GM21529 (cell line): ENCODE measurements around the gene OGFR.

Source experiments
- ATAC-seq: cut with Tn5 transposase; IDR thresholded peaks from one replicate; pipeline ENCODE4 v1.9.1; 2021; ENCODE audit not compliant: unreplicated experiment

The OGFR gene

DNA sequence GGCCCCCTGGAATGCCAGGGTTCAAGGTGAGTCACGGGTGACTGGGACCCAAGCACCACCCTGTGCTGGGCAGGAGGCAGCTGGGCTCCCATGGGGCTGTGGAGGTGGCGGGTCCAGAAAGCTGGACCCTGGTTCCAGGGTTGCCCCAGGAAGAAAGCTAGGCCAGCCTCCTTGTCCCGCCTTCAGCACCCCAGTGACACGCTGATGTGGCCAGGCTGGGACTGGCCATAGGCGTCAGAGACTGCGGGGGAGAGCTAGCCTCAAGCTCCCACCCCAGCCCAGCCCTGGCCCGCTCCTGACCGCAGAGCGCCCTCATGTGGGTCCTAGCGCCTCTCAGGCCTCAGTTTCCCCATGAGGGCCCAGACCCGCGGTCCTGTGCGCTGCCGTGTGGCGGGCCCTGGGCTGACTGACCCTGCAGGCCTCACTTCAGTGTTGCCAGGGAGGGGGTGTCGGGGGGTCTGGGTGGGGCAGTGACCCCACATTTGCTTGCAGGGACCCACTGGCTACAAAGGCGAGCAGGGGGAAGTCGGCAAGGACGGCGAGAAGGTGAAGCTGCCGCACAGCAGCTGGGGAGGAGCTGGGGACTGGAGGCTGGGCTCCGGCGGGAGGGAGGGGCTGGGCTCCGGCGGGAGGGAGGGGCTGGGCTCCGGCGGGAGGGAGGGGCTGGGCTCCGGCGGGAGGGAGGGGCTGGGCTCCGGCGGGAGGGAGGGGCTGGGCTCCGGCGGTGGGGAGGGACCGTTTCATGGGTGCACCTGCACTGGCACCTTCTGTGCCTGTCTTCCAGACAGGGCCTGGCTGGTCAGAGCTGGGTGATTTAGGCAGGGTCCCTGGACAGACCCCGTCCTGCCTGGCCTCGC lies 20.1 kb downstream of the OGFR start:
- no peak for ATAC-seq

DNA sequence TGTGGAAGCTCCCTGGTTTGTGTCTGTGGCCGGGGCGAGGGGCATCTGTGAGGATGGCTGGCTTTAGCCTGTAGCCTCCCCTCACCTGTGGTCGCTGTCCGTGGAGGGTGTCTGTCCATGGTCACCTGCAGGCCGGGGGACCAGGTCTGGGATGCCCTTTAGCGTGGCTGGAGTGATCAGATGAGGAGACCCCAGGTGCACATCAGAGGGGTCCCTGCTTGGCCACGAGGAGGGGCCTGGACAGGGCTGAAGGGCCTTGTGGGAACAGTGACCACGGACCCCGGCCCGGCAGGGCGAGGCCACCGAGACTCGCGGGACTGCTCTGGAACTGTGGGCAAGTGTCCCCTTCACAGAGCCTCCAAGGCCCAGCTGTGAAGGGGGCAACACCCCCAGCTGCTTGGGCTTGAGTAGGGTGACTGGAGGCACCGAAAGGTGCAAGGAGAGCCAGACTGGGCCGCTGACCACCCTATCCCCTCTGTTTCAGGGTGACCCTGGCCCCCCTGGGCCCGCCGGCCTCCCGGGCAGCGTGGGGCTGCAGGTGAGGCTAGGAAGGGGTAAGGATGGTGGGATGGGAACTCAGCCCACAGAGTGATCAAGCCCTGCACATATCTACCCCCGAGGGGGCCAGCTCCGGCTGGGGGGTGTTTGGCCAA lies 20.8 kb downstream of the OGFR start:
- ATAC-seq, result no peak

DNA sequence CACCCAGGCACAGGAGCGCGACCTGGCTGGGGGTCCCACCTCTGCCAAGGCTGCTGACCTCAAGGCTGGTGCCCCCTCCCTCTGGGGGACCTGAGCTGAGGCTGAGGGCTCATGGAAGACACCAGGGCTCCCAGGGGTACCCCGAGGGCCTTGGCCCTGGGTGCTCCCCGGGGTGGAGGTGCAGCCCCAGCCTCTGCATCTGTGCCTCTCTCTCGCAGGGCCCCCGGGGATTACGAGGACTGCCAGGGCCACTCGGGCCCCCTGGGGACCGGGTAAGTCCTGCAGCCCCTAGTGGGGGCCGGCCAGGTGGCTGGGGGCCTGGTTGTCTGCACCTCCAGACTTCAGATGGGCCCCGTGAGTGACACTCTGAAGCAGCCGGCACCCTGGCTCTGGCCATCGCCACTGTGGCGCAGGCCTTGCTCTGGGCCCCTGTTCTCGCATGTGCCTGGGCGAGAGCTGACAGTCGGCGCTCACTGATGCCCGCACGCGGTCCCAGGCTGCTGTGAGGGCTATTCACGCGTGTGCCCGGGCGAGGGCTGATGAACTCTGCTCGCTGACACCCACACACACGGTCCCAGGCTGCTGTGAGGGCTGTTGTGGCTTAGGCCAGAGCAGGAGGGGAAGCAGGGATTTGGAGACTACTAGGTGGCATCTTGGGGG lies 21.5 kb downstream of the OGFR start:
- ATAC-seq, result no peak

DNA sequence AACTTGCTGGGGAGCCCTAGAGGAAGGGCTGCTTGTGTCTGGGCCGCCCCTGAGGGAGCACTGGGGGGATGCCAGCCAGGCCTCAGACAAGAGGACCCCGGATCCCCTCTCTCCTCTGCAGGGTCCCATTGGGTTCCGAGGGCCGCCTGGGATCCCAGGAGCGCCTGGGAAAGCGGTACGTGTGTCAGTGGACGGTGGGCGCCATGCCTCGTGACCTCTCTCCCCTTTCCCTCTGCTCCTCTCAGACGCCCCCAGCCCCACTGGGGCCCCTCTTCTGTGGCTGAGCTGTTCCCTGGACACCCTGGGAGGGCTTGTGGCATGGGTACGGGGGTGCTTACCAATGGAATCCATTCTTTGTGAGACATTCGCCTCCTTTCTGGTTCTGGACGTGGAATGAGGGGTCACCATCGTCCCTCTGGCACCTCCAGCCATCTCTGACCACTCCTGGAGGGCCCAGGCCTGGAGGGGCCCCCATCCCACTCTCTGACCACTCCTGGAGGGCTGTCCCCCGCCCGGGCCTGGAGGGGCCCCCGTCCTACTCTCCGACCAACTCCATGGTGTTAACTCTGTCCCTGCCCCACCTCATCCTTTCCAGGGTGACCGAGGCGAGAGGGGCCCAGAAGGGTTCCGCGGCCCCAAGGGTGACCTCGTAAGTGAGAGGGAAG lies 22.1 kb downstream of the OGFR start:
- no peak for ATAC-seq

DNA sequence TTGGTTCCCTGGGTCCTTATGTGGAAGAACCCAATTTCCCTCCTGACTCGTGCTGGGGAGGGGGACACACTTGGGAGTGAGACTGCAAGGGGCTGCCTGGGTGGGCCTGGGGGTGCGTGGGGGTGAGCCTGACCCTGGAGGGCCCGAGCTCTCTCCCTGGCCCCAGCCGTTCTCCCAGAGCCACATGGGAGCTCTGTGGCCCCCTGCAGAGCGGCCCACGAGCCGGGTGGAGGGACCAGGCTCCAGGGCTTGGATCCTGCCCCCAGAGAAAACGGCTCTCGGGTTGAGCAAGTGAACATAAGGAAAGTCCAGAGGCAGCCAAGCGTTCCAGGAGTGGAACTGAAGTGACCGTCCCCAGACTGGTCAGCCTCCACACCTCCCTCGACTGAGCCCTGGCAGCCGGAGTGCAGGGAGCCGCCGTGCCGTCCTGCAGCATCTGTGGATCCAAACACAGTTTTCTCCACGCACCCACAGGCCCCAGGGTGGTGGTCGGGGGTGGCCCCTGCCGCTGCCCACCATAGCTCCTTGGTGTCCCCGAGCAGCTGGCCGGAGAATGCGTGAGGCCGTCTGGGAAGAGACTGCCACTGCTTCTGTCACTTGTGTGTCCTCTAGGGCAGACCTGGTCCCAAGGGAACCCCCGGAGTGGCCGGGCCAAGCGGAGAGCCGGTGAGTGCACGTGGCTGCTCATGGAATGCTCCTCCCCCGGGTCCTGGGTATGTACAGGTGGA lies 22.8 kb downstream of the OGFR start:
- no peak for ATAC-seq

DNA sequence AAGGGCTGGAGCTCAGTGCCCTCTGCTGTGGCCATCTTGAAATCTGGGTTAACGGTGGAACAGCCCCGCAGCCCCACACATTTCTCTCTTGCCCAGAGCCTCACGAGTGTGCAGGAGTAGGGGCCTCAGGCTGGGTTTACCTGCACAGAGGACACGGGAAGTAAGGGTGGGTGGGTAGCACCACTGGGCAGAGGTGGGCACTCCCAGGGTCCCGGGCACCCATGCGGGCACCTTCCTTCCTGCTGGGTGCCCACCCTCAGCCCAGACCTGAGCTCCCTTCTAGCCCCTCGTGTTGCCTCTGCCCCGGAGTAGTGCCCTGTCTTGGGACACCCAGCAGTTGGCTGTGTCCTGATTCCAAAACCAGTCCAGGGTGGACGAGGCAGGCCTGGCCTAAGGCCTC lies 23.4 kb downstream of the OGFR start:
- ATAC-seq, result no peak

DNA sequence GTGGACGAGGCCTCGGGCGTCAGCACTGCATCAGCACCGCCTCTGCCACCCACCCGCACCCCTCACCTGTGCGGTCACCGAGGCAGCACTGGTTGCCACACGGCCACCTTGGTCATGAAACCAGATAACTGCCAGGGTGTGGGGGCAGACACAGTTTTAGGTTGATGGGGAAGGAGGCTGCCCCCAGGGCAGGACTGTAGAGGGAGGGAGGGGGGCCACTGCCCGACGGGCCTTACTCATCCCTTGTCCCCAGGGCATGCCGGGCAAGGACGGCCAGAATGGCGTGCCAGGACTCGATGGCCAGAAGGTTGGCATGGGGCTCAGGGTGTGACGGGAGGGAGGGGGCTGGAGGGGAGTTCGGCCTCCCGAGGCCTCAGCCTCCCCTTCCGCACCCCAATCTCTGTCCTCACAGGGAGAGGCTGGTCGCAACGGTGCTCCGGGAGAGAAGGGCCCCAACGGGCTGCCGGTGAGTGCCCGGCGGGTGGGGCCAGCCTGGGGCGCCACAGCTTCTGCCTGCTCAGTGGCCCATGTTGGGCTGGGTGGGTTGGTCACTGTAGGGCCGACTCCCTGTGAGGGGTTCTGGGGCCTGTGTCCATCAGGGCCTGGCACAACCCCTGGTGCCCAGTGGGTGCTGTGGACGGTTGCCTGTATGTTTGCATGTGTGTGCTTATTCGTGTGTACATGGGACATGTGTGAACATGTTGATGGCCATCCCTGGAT lies 24.0 kb downstream of the OGFR start:
- ATAC-seq, result no peak

DNA sequence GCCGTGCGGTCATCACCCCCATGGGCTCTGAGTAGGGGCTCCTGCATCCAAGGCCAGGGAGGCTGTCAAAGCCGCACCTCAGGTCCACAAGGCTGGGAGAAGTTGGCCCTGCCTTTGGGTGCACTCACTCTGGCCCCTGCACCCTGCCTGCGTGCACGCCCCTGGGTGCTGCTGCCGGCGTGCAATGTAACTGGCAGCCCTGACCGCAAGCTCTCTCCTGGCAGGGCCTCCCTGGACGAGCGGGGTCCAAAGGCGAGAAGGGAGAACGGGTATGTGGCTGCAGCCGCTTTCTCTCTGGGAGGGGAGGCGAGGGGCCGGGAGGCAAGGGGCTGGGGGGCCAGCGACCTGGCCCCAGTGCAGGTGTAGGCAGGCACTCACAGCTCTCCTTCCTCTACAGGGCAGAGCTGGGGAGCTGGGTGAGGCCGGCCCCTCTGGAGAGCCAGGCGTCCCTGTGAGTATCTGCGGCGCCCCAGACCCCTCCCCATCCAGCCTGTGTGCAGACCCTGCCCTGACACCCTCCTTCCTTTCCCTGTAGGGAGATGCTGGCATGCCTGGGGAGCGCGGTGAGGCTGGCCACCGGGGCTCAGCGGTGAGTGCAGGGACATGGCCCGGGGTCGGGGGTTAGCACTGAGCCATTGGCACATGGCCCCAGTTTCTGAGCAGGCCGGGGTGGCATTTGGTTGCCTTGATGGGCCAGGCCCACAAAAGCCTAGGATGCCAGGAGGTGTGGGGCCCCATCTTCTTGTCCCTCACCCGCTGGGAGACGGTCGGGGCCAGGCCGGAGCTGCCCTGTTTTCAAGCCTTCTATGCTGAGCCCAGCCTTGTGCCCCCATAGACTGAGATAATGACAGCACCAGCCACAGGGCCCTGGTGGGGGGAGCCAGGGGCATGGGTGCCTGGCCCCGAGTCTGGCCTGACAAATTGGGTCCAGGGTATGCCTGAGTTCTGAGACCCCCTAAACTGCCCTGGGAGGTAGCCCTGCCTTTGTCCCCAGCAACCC lies 24.9 kb downstream of the OGFR start:
- ATAC-seq, result no peak

DNA sequence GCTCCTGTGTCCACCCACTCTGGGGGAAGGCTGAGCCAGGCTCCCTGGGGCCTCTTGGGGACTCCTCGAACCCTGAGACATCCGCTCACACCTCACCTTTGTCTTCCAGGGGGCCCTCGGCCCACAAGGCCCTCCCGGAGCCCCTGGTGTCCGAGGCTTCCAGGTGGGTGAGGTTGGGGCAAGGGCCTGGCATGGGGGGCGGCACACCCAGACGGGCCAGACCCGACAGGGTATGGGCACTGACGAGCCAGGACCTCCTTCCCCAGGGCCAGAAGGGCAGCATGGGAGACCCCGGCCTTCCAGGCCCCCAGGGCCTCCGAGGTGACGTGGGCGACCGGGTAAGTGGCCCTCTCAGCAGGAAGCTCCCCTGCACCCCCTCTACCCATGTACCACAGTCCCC lies 25.6 kb downstream of the OGFR start:
- no peak for ATAC-seq

DNA sequence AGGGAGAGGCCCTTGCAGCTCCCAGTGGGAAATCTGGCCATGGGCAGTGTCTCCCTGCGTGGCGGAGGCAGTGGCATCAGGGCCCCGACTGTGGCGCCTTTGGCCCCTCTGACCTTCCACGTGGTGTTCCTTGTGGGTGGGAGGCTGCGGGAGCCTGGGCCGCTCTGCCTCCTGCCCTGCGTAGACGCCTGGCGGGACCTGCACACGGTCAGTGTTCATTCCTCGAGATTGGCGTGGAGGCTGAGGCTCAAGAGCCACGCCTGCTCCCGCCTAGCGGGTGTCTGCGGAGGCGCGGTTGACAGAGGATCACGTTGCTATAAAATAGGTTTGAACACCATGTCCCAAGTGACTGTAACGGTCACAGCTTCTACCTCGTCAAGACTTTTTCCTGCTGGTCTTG lies 26.2 kb downstream of the OGFR start:
- no peak for ATAC-seq

DNA sequence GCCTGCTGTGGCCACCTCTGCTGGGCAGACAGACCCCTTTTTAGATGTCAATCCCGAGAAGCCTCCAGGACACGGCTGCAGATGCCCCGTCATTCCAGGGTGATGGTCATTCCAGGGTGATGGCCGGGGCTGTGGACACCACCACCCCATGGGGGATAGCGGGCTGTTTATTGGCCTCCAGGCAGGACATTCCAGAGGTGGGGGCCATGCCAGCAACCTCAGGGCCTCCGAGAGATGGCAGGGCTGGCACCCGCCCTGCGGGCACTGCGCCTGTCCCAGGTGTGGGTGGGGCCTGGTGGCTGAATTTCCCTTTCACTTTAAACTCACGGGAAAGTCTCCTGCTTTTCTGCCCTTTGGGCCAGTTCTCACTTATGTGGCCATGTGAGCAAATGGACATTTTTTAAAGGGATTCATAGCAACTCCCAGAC lies 26.7 kb downstream of the OGFR start:
- no peak for ATAC-seq

DNA sequence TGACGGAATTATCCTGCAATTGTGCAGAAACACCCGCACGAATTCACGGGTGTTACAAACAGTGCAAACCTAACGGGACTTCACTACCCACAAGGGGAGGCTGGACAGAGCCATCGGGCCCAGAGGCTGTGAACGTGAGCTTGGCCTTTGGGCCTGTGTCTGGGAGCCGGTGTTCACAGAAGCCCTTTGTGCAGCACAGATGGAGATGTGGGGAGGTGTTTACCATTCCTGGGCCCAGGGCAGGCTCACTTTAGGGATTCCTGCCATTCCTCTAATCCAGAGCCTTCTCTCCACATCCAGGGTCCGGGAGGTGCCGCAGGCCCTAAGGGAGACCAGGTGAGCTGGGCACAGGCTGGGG lies 27.2 kb downstream of the OGFR start:
- no peak for ATAC-seq

DNA sequence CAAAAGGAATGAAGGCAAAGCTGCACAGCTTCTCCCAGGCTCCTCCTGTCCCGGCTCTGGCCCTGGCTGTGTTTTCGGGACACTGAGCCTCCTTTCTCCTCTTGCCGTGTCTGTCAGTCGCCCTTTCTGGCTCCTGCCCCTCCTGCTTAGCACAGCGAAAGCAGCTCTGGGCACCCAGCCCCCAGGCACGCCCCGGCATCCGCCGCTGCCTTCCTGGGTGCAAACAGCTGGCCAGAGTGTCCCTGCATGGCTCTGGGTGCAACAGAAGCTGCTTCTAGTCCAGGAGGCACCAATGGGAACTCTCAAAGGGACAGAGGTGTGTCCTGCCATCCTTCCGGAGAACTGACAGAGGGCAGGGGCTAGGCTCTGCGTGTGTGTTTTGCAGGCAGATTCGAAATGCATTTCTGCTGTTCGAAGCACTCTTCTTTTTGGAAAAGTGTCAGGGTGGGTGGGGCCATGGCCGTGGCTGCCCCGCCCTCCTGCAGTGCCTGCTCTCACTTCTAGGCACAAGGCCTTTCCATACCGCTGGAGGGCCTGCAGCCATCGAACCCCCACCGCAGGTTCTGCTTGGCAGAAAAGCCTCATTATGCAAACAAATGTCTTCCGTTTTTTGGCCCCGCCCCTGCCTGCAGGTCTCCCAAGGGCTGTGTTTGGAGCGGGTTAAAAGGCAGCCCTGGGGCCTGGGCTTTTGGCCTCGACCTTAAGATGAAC lies 27.7 kb downstream of the OGFR start:
- ATAC-seq, result peak; percentile 63

DNA sequence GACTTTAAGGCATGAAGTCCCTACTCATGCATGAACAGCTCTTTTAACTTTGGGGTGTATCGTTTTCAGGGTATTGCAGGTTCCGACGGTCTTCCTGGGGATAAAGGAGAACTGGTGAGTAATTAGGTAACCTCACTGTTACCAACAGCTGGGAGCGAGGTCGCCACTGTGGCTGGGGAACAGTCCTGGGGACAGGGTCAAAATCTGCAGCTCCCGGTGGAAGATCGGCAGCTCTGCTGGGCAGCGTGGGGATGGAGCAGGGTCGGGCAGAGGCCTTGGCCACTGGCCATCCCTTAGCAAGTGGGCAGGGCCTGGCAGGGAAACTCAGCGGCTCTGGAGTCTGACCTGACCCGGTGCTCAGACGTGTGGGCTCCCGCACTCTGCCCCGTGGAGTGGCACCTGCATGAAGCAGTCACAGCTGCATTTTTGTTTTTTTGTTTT lies 28.3 kb downstream of the OGFR start:
- peak; percentile 42 for ATAC-seq

DNA sequence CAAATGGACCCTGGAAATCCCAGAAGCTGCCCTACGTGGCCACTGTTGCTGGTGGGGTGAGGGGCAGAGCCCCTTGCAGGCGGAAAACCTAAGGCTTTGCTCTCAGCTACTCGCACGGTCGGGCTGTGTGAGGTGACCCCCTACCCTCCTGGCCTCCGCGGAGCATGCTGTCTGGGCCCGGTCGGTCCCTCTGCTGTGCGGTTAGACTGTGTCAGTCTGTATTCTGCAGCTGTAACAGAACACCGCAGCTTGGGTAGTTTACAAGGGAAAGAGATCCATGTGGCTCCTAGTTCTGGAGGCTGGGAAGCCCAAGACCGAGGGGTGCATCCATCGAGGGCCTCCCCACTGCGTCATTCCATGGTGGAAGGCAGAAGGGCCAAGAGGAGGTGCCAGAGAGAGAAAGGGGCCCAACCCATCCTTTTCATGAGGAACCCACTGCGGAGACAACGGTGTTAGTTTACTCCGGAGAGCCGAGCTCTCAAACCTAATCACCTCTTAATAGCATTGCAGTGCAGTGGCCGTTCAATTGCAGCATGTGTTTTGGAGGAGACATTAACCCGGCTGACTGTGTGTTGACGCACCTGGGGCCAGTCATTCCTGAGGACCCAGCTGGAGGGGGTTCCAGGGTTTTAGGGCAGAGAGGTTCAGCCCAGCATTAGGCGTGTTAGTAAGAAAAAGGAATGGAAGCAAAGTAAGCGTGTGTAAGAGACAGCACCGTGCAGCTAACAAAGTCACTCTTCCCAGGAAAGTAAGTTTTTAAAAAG lies 30.5 kb downstream of the OGFR start:
- no peak for ATAC-seq

DNA sequence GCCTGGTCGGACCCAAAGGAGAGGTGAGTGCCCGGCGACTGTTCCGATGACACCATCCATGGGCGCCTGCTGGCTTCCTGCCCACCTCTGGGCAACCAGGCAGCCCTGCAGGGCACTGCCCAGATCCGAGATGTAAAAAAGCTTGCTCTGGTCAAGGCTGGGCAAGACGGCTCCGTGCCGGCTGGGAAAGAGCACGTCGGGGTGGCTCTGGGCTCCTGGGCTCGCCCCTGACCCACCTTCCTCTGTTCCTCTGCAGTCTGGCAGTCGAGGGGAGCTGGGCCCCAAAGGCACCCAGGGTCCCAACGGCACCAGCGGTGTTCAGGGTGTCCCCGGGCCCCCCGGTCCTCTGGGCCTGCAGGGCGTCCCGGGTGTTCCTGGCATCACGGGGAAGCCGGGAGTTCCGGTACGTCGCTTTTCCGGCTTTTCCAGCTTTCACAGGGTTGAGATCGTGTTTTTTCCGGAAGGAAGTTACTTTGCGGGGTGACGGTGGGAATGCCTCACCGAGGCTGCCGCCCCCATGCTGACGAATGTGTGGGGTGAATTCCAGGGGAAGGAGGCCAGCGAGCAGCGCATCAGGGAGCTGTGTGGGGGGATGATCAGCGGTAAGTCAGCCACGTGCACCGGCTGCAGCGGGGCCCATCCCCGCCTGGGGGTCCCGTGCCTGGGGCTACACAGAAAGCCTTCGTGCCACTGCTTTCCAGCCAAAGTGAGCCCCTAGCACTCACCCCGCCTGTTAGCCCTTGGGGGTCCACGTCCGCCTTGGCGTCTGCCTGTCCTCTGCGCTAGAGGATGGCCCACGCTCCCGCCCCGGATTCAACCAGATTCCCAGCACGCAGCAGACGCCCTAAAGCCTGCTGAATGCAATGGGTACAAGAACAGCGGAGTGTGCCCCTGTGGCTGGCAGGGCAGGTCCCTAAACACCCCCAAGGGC lies 31.6 kb downstream of the OGFR start:
- ATAC-seq, result no peak
